ENCODE measurements around the gene HOXB4.

GRCh38 chr17:48622857-48623256 is 44.7 kb upstream of the HOXB4 start:
- TF ChIP-seq STAT3 (IDR thresholded peaks at IDR 0.05; ENCODE audit: low read depth, low read length), result no peak
- no peak for TF ChIP-seq EED (IDR thresholded peaks at IDR 0.05; ENCODE audit: low read depth)
- no peak for TF ChIP-seq JUND (IDR thresholded peaks at IDR 0.05; ENCODE audit: low read depth, low read length)
- TF ChIP-seq CTCF (IDR thresholded peaks at IDR 0.05 in 2 of 3, conservative IDR thresholded peaks at IDR 0.05 in 1 of 3; ENCODE audit: control insufficient read depth in 2 of 3, extremely low read depth in 1 of 3, insufficient read depth in 1 of 3, low read depth in 3 of 3, low read length in 3 of 3), result no peak
- no peak for TF ChIP-seq EZH2 (IDR thresholded peaks at IDR 0.05; ENCODE audit: borderline replicate concordance, control insufficient read depth, low read depth, low read length)

Data from GM12878 (cell line).